HepG2 (cell line): ENCODE measurements around the gene COPZ2. TPM values are rescaled to one million over a fixed set of nuclear protein-coding genes. Genes with fewer than 3 reads are reported as not detected.

Source experiments
- AGO1 ChIP-seq: fragments of 200-400 bp; formaldehyde crosslinking; IDR thresholded peaks from 2 replicates; pipeline ENCODE4 v1.6.1; 2017; ENCODE audit warnings: mild to moderate bottlenecking, low read depth, low read length, moderate library complexity; ENCODE audit not compliant: poor library complexity, severe bottlenecking
- CAMTA2 ChIP-seq: sonication (generic); formaldehyde crosslinking; IDR thresholded peaks from 2 replicates; pipeline ENCODE4 v1.4.0; 2020; ENCODE audit warnings: mild to moderate bottlenecking, missing genetic modification reagents, borderline replicate concordance
- CCAR2 ChIP-seq: fragments of 200-400 bp; formaldehyde crosslinking; optimal IDR thresholded peaks from 2 replicates; pipeline ENCODE3; 2018; ENCODE audit warnings: low read depth, mild to moderate bottlenecking, low read length, moderate library complexity
- CREM ChIP-seq, 2 experiments: sonication (generic) in 1 of 2; formaldehyde crosslinking in 1 of 2; IDR thresholded peaks; 2 replicates each; pipeline versions ENCODE4 v1.4.0 to v1.6.1; 2016 to 2020; ENCODE audit warnings: antibody characterized with exemption in 1 of 2, mild to moderate bottlenecking in 1 of 2, missing genetic modification reagents in 1 of 2
- DMAP1 ChIP-seq: IDR thresholded peaks from 2 replicates; pipeline ENCODE4 v1.6.1; 2016
- FUBP1 ChIP-seq: sonication (generic); formaldehyde crosslinking; IDR thresholded peaks from 2 replicates; pipeline ENCODE4 v1.5.1; 2020; ENCODE audit warnings: missing genetic modification reagents, mild to moderate bottlenecking, borderline replicate concordance
- KDM3A ChIP-seq: IDR thresholded peaks from 2 replicates; pipeline ENCODE4 v1.6.1; 2018; ENCODE audit warnings: low read depth, missing compliant biosample characterization
- NCOA1 ChIP-seq: sonication (generic); formaldehyde crosslinking; IDR thresholded peaks from 2 replicates; pipeline ENCODE4 v1.9.0; 2021; ENCODE audit warnings: missing genetic modification reagents
- NCOA5 ChIP-seq: sonication (generic); formaldehyde crosslinking; IDR thresholded peaks from 2 replicates; pipeline ENCODE4 v1.4.0; 2020; ENCODE audit warnings: missing genetic modification reagents
- POLR2AphosphoS5 ChIP-seq: IDR thresholded peaks from 2 replicates; pipeline ENCODE4 v1.6.1; 2012; ENCODE audit warnings: low read depth, low read length
- RARA ChIP-seq: IDR thresholded peaks from 2 replicates; pipeline ENCODE4 v1.6.1; 2016; ENCODE audit warnings: missing genetic modification reagents, missing compliant biosample characterization
- SMAD9 ChIP-seq: sonication (generic); formaldehyde crosslinking; IDR thresholded peaks from 2 replicates; pipeline ENCODE4 v1.5.1; 2020; ENCODE audit warnings: mild to moderate bottlenecking, missing genetic modification reagents
- SNAI1 ChIP-seq: sonication (generic); formaldehyde crosslinking; IDR thresholded peaks from 2 replicates; pipeline ENCODE4 v1.5.0; 2020; ENCODE audit warnings: mild to moderate bottlenecking, missing genetic modification reagents, borderline replicate concordance
- SOX5 ChIP-seq: IDR thresholded peaks from 2 replicates; pipeline ENCODE4 v1.6.1; 2016; ENCODE audit warnings: borderline replicate concordance
- XRCC5 ChIP-seq: fragments of 200-400 bp; formaldehyde crosslinking; optimal IDR thresholded peaks from 2 replicates; pipeline ENCODE3; 2017; ENCODE audit warnings: mild to moderate bottlenecking, low read length
- ZNF136 ChIP-seq: sonication (generic); formaldehyde crosslinking; IDR thresholded peaks from 2 replicates; pipeline ENCODE4 v1.8.1; 2022; ENCODE audit warnings: low read depth, mild to moderate bottlenecking, moderate library complexity, missing genetic modification reagents
- ZNF275 ChIP-seq: sonication (generic); formaldehyde crosslinking; IDR thresholded peaks from 2 replicates; pipeline ENCODE4 v1.8.0; 2022; ENCODE audit warnings: missing genetic modification reagents, mild to moderate bottlenecking, inconsistent platforms, borderline replicate concordance
- ZNF337 ChIP-seq: sonication (generic); formaldehyde crosslinking; IDR thresholded peaks from 2 replicates; pipeline ENCODE4 v1.5.1; 2020; ENCODE audit warnings: missing genetic modification reagents, low read depth, mild to moderate bottlenecking, borderline replicate concordance
- ZNF362 ChIP-seq: sonication (generic); formaldehyde crosslinking; IDR thresholded peaks from 2 replicates; pipeline ENCODE4 v1.4.0; 2020; ENCODE audit warnings: missing genetic modification reagents, mild to moderate bottlenecking, borderline replicate concordance
- ZNF383 ChIP-seq: sonication (generic); formaldehyde crosslinking; IDR thresholded peaks from 2 replicates; pipeline ENCODE4 v1.4.0; 2020; ENCODE audit warnings: missing genetic modification reagents, mild to moderate bottlenecking, borderline replicate concordance
- ZNF446 ChIP-seq: sonication (generic); formaldehyde crosslinking; IDR thresholded peaks from 2 replicates; pipeline ENCODE4 v1.5.0; 2020; ENCODE audit warnings: mild to moderate bottlenecking, missing genetic modification reagents
- ZNF577 ChIP-seq: sonication (generic); formaldehyde crosslinking; IDR thresholded peaks from 2 replicates; pipeline ENCODE4 v1.4.0; 2020; ENCODE audit warnings: mild to moderate bottlenecking, low read depth, missing genetic modification reagents, borderline replicate concordance
- ZNF691 ChIP-seq: sonication (generic); formaldehyde crosslinking; IDR thresholded peaks from 2 replicates; pipeline ENCODE4 v1.4.0; 2020; ENCODE audit warnings: missing genetic modification reagents, low read depth, mild to moderate bottlenecking, borderline replicate concordance
- ZNF792 ChIP-seq: IDR thresholded peaks from 2 replicates; pipeline ENCODE4 v1.6.1; 2016
- ZNF816 ChIP-seq: sonication (generic); formaldehyde crosslinking; IDR thresholded peaks from 2 replicates; pipeline ENCODE4 v1.8.0; 2022; ENCODE audit warnings: missing genetic modification reagents, mild to moderate bottlenecking, borderline replicate concordance
- polyA plus RNA-seq, 8 experiments: library from polyadenylated mRNA; depleted of rRNA in 3 of 8; stranded (reverse) in 7 of 8; unstranded in 1 of 8; fragments of >200 nt; fragmentation: Illumina TruSeq in 4 of 8; extraction: Trizol in 4 of 8; gene quantifications; 2 replicates each; pipeline versions ENCODE4 v1.2.1 to v1.2.3, GENCODE V29; 2011 to 2016; ENCODE audit warnings: low read depth in 4 of 8, missing spikeins in 1 of 8, mixed read lengths in 1 of 8; ENCODE audit not compliant: insufficient read depth in 1 of 8
- total RNA-seq, 5 experiments: library from RNA; depleted of rRNA; stranded (reverse); fragments of >200 nt; fragmentation: Illumina TruSeq; extraction: Trizol; gene quantifications; 2 replicates each; pipeline ENCODE4 v1.2.3, GENCODE V29; 2016; ENCODE audit warnings: low read depth in 1 of 5

Gene COPZ2
- total and polyA plus RNA-seq, 2 of the 13 experiments (the other 11 are each of a cell fraction or from before 2014, with no cell fraction given), result 0.61 to 1.5 TPM

- TF ChIP-seq ZNF275 (CRISPR knock-in tag) (0 out of 2 replicates have a peak, but pooled peaks have one; percentile 25), CAMTA2 (CRISPR knock-in tag) (no peak), ZNF383 (CRISPR knock-in tag) (no peak), DMAP1 (CRISPR knock-in tag) (0 out of 2 replicates have a peak, but pooled peaks have one; percentile 27), ZNF362 (CRISPR knock-in tag) (no peak), XRCC5 (peak; percentile 75), NCOA1 (CRISPR knock-in tag) (no peak), SMAD9 (peak; percentile 78; the same call in 1 of the 2 replicates), NCOA5 (CRISPR knock-in tag) (no peak), POLR2AphosphoS5 (no peak), CCAR2 (no peak), FUBP1 (0 out of 2 replicates have a peak, but pooled peaks have one; percentile 54), ZNF337 (CRISPR knock-in tag) (0 out of 2 replicates have a peak, but pooled peaks have one; percentile 67), ZNF816 (CRISPR knock-in tag) (no peak), RARA (CRISPR knock-in tag) (no peak), AGO1 (no peak), SOX5 (no peak), ZNF446 (CRISPR knock-in tag) (no peak), CREM (IDR thresholded peaks at IDR 0.05) (no peak), CREM (CRISPR knock-in tag; IDR thresholded peaks at IDR 0.05) (no peak), SNAI1 (CRISPR knock-in tag) (no peak), ZNF577 (no peak), KDM3A (CRISPR knock-in tag) (peak; percentile 61; the same call in 1 of the 2 replicates), ZNF691 (CRISPR knock-in tag) (no peak; the same call in 1 of the 2 replicates), ZNF792 (CRISPR knock-in tag) (no peak), ZNF136 (CRISPR knock-in tag) (0 out of 2 replicates have a peak, but pooled peaks have one; percentile 81)
Observed at GRCh38 chr17:48037036-48037837, at the start of gene COPZ2 (continued).
